Activated T-helper 1 cell treated with anti-CD3 and anti-CD28 coated beads, Interleukin-12 subunit alpha, Interleukin-12 subunit beta, Interleukin-2, Interleukin-4 antibody, amounts not matched to agents 30 ng/mL and 10 ng/mL and 1 ng/mL, durations not matched to agents 14 hours and 24 hours and 36 hours (primary cell): ENCODE results near the gene TRIM34. TPM values are rescaled to one million over a fixed set of nuclear protein-coding genes. Genes with fewer than 3 reads are reported as not detected.
A peak's percentile ranks its signal among the peaks of the same experiment; 100 is the strongest.
"Not testable (repeated sequence)": the region's sequence is repeated elsewhere in the genome, so short reads cannot be mapped to it uniquely, and the experiment has no call there.

Experiments
- DNase-seq: peaks from one replicate; pipeline ENCODE4 v3.0.0; 2021; ENCODE audit warnings: low spot score
- H3K27ac Mint-ChIP-seq: one replicate; pipeline ENCODE4 v1.8.0; 2021; ENCODE audit warnings: mild to moderate bottlenecking, mixed read lengths
- H3K27me3 Mint-ChIP-seq: one replicate; pipeline ENCODE4 v1.8.0; 2022; ENCODE audit warnings: mild to moderate bottlenecking, moderate library complexity, mixed read lengths; ENCODE audit not compliant: insufficient read depth
- H3K36me3 Mint-ChIP-seq: one replicate; pipeline ENCODE4 v1.8.0; 2021; ENCODE audit warnings: low read depth, mixed read lengths
- H3K4me1 Mint-ChIP-seq: one replicate; pipeline ENCODE4 v1.8.0; 2021; ENCODE audit warnings: low read depth, mixed read lengths
- H3K4me3 Mint-ChIP-seq: one replicate; pipeline ENCODE4 v1.8.0; 2021; ENCODE audit warnings: mild to moderate bottlenecking, moderate library complexity, mixed read lengths
- H3K9me3 Mint-ChIP-seq: one replicate; pipeline ENCODE4 v1.8.0; 2021; ENCODE audit warnings: mixed read lengths
- intact Hi-C: fragments of 100-400 bp; cut with micrococcal nuclease; formaldehyde crosslinking; loops from one replicate; pipeline ENCODE4 v1.15.1; 2024
- total RNA-seq: library from RNA; stranded (reverse); gene quantifications from 2 replicates; pipeline ENCODE4 v1.2.3, GENCODE V29; 2022

The TRIM34 gene
- 4.6 and 5.4 TPM in 2 replicates for total RNA-seq

DNA sequence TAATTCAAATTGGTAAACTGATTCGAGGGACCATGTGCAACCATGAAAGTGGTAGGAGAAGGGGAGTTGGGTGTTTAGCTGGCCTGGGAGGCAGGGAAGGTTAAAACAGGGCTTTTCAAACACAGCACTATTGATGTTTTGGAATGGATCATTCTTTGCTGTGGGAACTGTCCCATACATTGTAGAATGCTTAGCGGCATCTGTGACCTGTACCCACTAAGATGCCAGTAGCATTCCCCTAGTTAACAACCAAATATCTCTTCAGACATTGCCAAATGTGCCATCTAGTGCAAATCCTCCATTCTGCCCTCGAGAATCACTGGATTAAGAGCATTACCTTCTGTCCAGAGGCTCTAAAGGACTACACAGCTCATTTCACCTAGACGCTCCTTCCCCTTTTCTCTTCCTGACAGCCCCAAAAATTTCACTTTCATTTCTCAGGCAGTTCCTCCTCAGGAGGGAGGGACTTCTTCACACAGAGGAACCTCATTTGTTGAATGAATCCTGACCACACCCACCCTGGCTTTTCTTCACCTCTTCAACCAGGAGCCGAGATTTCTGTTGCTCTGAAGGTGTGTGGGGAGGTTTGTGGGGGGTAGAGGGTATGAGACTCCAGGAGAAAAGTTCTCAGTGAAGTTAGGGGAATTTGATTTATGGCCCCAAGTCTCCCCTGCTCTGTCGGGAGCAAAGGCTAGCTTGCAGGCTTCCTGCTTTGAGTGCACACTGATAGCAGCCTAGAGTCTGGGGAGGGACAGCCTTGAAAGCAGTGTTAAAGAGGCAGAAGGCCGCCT, at the start of gene TRIM34:
Gene TRIM34 (plus strand): TSS at position 513 of the 791 bp plus-strand sequence. CDS start 7,331 bp downstream, outside the sequence.
- peaks cover 7% of the 10 kb centered on the region for H3K9me3 Mint-ChIP-seq

GRCh38 chr11:5575152-5575551, 49.6 kb upstream of the TRIM34 start:
- no peak for DNase-seq
- intact Hi-C loops = no loop called here
- Mint-ChIP-seq H3K27me3 (peaks cover 2% of the 10 kb centered on the region), H3K9me3 (no peaks in the 10 kb centered on the region), H3K4me1 (no peaks in the 10 kb centered on the region), H3K36me3 (no peaks in the 10 kb centered on the region), H3K4me3 (no peak overlapping the region), H3K27ac (no peak overlapping the region)

More for the DNA sequence above, at the start of gene TRIM34:
- no peaks in the 10 kb centered on the region for H3K27me3 Mint-ChIP-seq
- intact Hi-C loops = loop anchor here (1.0 to 2.0 kb wide), 4 partner anchors 10 to 65 kb away; partner anchors contain the start of genes TRIM22 and TRIM5
- peaks cover 11% of the 10 kb centered on the region for H3K36me3 Mint-ChIP-seq
- H3K4me3 Mint-ChIP-seq = peak within 1 kb of the TSS; percentile 91
- H3K27ac Mint-ChIP-seq = peak within 1 kb of the TSS; percentile 79
- DNase-seq = peak; percentile 68
- H3K4me1 Mint-ChIP-seq = peaks cover 47% of the 10 kb centered on the region

DNA sequence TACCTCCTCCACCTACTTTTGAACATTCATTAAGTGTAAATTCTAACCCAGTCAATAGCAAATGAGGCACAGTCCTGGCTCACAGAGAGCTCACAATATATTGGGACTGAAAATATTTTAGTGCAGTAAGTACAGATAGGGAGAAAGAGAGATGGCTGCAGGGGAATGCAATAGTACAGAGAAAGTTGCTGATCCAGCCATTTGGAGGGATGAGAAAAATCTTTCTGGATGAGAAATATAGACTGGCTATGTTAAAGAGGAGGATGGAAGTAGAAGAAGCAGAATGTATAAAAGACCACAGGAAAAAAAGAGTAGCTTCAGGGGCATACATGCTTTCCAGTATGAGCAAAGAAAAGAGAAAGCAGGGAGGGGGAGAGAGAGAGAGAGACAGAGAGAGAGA, 47.7 kb upstream of the TRIM34 start:
- Mint-ChIP-seq H3K27ac (no peak overlapping the region), H3K36me3 (no peaks in the 10 kb centered on the region), H3K9me3 (no peaks in the 10 kb centered on the region), H3K4me1 (no peaks in the 10 kb centered on the region), H3K27me3 (no peaks in the 10 kb centered on the region), H3K4me3 (no peak overlapping the region)
- intact Hi-C loops = no loop called here
- no peak for DNase-seq

GRCh38 chr11:5580577-5580976, 44.2 kb upstream of the TRIM34 start, which contains the start of gene OR52B6:
TSS of gene OR52B6 (plus strand) at chr11:5580877. CDS start at chr11:5580877, 0 bp downstream.
- no peaks in the 10 kb centered on the region for H3K36me3 Mint-ChIP-seq
- no peak for DNase-seq
- no peak within 1 kb of the TSS for H3K4me3 Mint-ChIP-seq
- no peaks in the 10 kb centered on the region for H3K9me3 Mint-ChIP-seq
- intact Hi-C loops = no loop called here
- no peaks in the 10 kb centered on the region for H3K27me3 Mint-ChIP-seq
- no peaks in the 10 kb centered on the region for H3K4me1 Mint-ChIP-seq
- no peak within 1 kb of the TSS for H3K27ac Mint-ChIP-seq

DNA sequence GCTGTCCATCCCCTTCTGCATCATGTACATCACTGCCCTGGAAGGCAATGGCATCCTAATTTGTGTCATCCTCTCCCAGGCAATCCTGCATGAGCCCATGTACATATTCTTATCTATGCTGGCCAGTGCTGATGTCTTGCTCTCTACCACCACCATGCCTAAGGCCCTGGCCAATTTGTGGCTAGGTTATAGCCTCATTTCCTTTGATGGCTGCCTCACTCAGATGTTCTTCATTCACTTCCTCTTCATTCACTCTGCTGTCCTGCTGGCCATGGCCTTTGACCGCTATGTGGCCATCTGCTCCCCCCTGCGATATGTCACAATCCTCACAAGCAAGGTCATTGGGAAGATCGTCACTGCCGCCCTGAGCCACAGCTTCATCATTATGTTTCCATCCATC, 43.8 kb upstream of the TRIM34 start:
- DNase-seq = no peak
- no peaks in the 10 kb centered on the region for H3K9me3 Mint-ChIP-seq
- no peaks in the 10 kb centered on the region for H3K4me1 Mint-ChIP-seq
- no peaks in the 10 kb centered on the region for H3K27me3 Mint-ChIP-seq
- intact Hi-C loops = no loop called here
- no peaks in the 10 kb centered on the region for H3K36me3 Mint-ChIP-seq
- H3K27ac Mint-ChIP-seq = no peak overlapping the region
- H3K4me3 Mint-ChIP-seq = no peak overlapping the region

DNA sequence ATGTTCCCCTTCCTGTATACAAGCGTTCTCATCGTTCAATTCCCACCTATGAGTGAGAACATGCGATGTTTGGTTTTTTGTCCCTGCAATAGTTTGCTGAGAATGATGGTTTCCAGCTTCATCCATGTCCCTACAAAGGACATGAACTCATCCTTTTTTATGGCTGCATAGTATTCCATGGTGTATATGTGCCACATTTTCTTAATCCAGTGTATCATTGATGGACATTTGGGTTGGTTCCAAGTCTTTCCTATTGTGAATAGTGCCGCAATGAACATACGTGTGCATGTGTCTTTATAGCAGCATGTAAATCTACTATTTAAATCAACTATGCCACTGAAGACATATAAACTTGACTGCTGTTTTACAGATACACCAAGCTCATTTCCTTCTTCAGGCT, 40.3 kb upstream of the TRIM34 start:
- intact Hi-C loops, DNase-seq, H3K9me3 Mint-ChIP-seq, H3K4me3 Mint-ChIP-seq, H3K4me1 Mint-ChIP-seq, H3K27ac Mint-ChIP-seq, H3K27me3 Mint-ChIP-seq, H3K36me3 Mint-ChIP-seq: not testable (repeated sequence)

GRCh38 chr11:5589906-5590305, 34.9 kb upstream of the TRIM34 start:
- H3K4me3 Mint-ChIP-seq, H3K27me3 Mint-ChIP-seq, H3K9me3 Mint-ChIP-seq, H3K4me1 Mint-ChIP-seq, DNase-seq, H3K36me3 Mint-ChIP-seq, H3K27ac Mint-ChIP-seq: not testable (repeated sequence)
- intact Hi-C loops = loop anchor here (10.0 kb wide), 1 partner anchor 765 kb away; no protein-coding TSS in a partner anchor

DNA sequence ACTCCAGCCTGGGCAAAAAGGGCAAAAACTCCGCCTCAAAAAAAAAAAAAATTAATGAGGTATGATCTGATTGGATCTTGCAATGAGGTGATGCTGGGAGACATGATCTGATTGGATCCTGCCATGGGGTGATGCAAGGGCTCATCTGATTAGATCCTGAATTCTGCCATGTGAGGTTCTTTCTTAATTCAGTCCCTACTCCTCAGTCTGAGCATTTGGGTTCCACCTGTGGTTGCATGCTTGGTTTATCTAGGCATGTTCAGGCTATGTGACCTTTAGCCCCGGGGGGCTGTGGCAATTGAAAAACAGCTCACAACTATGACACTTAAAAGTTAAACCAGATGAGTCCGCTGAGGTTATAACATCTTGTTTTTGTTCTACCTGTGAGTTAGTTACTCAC, 33.2 kb upstream of the TRIM34 start:
- intact Hi-C loops = loop anchor here (10.0 kb wide), 1 partner anchor 763 kb away; no protein-coding TSS in a partner anchor
- Mint-ChIP-seq H3K9me3 (peaks cover 4% of the 10 kb centered on the region), H3K27ac (no peak overlapping the region), H3K36me3 (no peaks in the 10 kb centered on the region), H3K4me1 (peaks cover 1% of the 10 kb centered on the region), H3K4me3 (no peak overlapping the region), H3K27me3 (peaks cover under 1% of the 10 kb centered on the region)
- DNase-seq = no peak

DNA sequence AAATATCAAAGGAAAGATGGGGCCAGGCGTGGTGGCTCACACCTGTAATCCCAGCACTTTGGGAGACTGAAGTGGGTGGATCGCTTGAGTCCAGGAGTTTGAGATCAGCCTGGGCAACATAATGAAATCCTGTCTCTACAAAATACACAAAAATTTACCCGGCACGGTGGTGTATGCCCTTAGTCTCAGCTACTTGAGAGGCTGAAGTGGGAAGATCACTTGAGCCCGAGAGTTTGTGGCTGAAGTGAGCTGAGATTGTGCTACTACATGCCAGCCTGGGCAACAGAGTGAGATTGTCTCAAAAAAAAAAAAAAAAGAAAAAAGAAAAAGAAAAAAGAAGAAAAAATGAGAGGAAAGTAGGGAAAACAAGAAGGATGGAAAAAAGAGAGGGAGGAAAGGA, 32.2 kb upstream of the TRIM34 start:
- Mint-ChIP-seq H3K27me3 (no peaks in the 10 kb centered on the region), H3K36me3 (no peaks in the 10 kb centered on the region), H3K9me3 (peaks cover 4% of the 10 kb centered on the region), H3K4me1 (peaks cover 11% of the 10 kb centered on the region), H3K4me3 (no peak overlapping the region), H3K27ac (no peak overlapping the region)
- intact Hi-C loops = loop anchor here (10.0 kb wide), 1 partner anchor 762 kb away; no protein-coding TSS in a partner anchor
- DNase-seq = no peak

DNA sequence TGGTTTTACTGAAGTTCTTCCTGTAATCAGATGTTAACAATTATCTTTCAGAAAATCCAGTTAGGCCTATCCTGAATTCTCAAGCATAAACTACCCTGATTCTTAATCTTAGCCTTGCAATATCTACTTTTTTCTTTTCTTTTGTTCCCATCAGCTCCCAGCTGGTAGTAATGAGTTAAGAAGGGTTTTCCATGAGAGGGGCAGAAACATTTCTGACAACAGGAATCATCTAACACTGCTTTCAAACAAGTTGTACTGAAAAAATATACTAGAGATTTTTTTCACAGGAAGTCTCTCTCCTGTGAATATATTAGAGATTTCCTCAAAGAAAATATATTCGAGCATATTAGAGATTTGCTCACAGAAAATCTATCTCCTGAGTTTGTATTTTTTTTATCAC, 31.7 kb upstream of the TRIM34 start:
- no peaks in the 10 kb centered on the region for H3K36me3 Mint-ChIP-seq
- no peak overlapping the region for H3K27ac Mint-ChIP-seq
- no peak overlapping the region for H3K4me3 Mint-ChIP-seq
- peaks cover 11% of the 10 kb centered on the region for H3K4me1 Mint-ChIP-seq
- no peak for DNase-seq
- H3K27me3 Mint-ChIP-seq = no peaks in the 10 kb centered on the region
- intact Hi-C loops = loop anchor here (10.0 kb wide), 1 partner anchor 762 kb away; no protein-coding TSS in a partner anchor
- peaks cover 4% of the 10 kb centered on the region for H3K9me3 Mint-ChIP-seq

- intact Hi-C loops = loop anchor here (10.0 kb wide), 1 partner anchor 758 kb away; no protein-coding TSS in a partner anchor
- no peaks in the 10 kb centered on the region for H3K36me3 Mint-ChIP-seq
- no peak within 1 kb of the TSS for H3K27ac Mint-ChIP-seq
- peaks cover 11% of the 10 kb centered on the region for H3K4me1 Mint-ChIP-seq
- H3K9me3 Mint-ChIP-seq = no peaks in the 10 kb centered on the region
- peak within 1 kb of the TSS; percentile 65 for H3K4me3 Mint-ChIP-seq
- no peak for DNase-seq
- H3K27me3 Mint-ChIP-seq = no peaks in the 10 kb centered on the region
Measured at GRCh38 chr11:5596607-5597201, 28.1 kb upstream of the TRIM34 start, which contains the start of gene TRIM6. TSS of gene TRIM6 (plus strand) at chr11:5596637. CDS start at chr11:5596898, 261 bp downstream.

DNA sequence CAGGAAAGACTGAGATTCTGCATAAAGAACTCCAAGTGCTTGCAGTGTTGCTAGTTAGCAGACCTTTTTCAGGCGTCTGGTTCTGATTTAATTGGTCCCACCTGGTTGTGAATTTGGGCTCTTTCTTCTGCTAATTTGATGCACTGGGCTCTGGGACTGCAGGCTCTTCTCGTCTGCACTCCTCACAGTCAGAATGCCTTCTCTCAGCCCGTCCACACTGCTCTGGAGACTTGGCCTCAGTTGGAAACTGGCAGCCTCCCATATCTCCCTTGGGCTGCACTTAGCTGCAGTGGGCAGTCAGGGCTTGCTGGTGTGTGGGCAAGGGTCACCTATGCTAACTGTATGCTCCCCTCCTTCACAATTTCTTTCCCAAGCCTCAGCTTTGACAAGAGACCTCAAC, 26.8 kb upstream of the TRIM34 start:
- H3K36me3 Mint-ChIP-seq = no peaks in the 10 kb centered on the region
- no peak for DNase-seq
- H3K27me3 Mint-ChIP-seq = no peaks in the 10 kb centered on the region
- H3K27ac Mint-ChIP-seq = no peak overlapping the region
- intact Hi-C loops = loop anchor here (10.0 kb wide), 1 partner anchor 757 kb away; no protein-coding TSS in a partner anchor
- no peaks in the 10 kb centered on the region for H3K9me3 Mint-ChIP-seq
- peaks cover 11% of the 10 kb centered on the region for H3K4me1 Mint-ChIP-seq
- no peak overlapping the region for H3K4me3 Mint-ChIP-seq

- no peaks in the 10 kb centered on the region for H3K36me3 Mint-ChIP-seq
- no peak overlapping the region for H3K27ac Mint-ChIP-seq
- intact Hi-C loops = loop anchor here (1.0 to 2.0 kb wide), 4 partner anchors 84 to 208 kb away; partner anchors contain the start of genes OR52N2 and TRIM5
- DNase-seq = peak; percentile 45
- no peak overlapping the region for H3K4me3 Mint-ChIP-seq
- H3K9me3 Mint-ChIP-seq = no peaks in the 10 kb centered on the region
- H3K4me1 Mint-ChIP-seq = peaks cover 11% of the 10 kb centered on the region
- H3K27me3 Mint-ChIP-seq = peaks cover 1% of the 10 kb centered on the region
Measured at GRCh38 chr11:5600374-5600851, 24.4 kb upstream of the TRIM34 start.
